ENCODE measurements around the gene NUAK1.

- TF ChIP-seq CTCF (IDR thresholded peaks at IDR 0.05) (no peak), POLR2AphosphoS5 (IDR thresholded peaks at IDR 0.05) (no peak)
Observed at GRCh38 chr12:106179086-106179485, 40.3 kb upstream of the NUAK1 start.
